GM19099 (cell line): ENCODE data around the gene SERF2.

Source experiments
- POLR2A ChIP-seq: IDR thresholded peaks from 3 replicates; pipeline ENCODE4 v1.6.1; 2011; ENCODE audit warnings: low read depth; ENCODE audit not compliant: insufficient read length; ENCODE audit errors: extremely low read depth

SERF2 gene

GRCh38 chr15:43824302-43825246 lies 32.5 kb downstream of the SERF2 start, which contains the start of gene MFAP1:
MFAP1 (minus strand) TSS chr15:43824690; CDS start chr15:43824569, 121 bp downstream.
- TF ChIP-seq POLR2A = peak; percentile 96

- no peak for TF ChIP-seq POLR2A
Measured at GRCh38 chr15:43826029-43826507, 33.9 kb downstream of the SERF2 start.

- TF ChIP-seq POLR2A = peak; percentile 60
Measured at GRCh38 chr15:43826508-43827341, 34.6 kb downstream of the SERF2 start, which contains the start of gene WDR76. WDR76 (plus strand) TSS chr15:43827002; CDS start chr15:43827033, 31 bp downstream.

GRCh38 chr15:43828061-43828657 lies 36.0 kb downstream of the SERF2 start:
- TF ChIP-seq POLR2A = no peak

GRCh38 chr15:43845421-43845820 lies 53.3 kb downstream of the SERF2 start:
- TF ChIP-seq POLR2A = no peak
